GM06990 (cell line): ENCODE data around the gene IL17REL.

Experiments used
- DNase-seq: peaks from one replicate; pipeline ENCODE4 v3.0.0-alpha.2; 2011; ENCODE audit not compliant: insufficient read length; ENCODE audit errors: extremely low read depth
- H3K27me3 ChIP-seq: replicated peaks from 2 replicates; pipeline ENCODE4 v1.6.0; 2011; ENCODE audit warnings: low read length; ENCODE audit not compliant: control insufficient read depth, insufficient read depth
- H3K36me3 ChIP-seq: 2 replicates; pipeline ENCODE4 v1.5.1; 2011; ENCODE audit warnings: low read length; ENCODE audit not compliant: control insufficient read depth, insufficient read depth
- H3K4me3 ChIP-seq: replicated peaks from 2 replicates; pipeline ENCODE4 v1.5.1; 2011; ENCODE audit warnings: low read depth, mild to moderate bottlenecking, control low read depth, low read length
- CTCF ChIP-seq: IDR thresholded peaks from 2 replicates; pipeline ENCODE4 v1.5.1; 2011; ENCODE audit warnings: low read length, control low read depth, mild to moderate bottlenecking, inconsistent platforms; ENCODE audit not compliant: insufficient read depth, poor library complexity, severe bottlenecking

Gene IL17REL

GRCh38 chr22:49951986-49952896 is 60.3 kb downstream of the IL17REL start:
- TF ChIP-seq CTCF, result no peak
- H3K36me3 ChIP-seq, result no peaks in the 10 kb centered on the region
- no peak overlapping the region for H3K4me3 ChIP-seq
- H3K27me3 ChIP-seq, result no peaks in the 10 kb centered on the region
- no peak for DNase-seq

GRCh38 chr22:49951678-49951985 is 60.9 kb downstream of the IL17REL start:
- no peak overlapping the region for H3K4me3 ChIP-seq

GRCh38 chr22:49951000-49951677 is 61.4 kb downstream of the IL17REL start:
- no peak for DNase-seq
- H3K36me3 ChIP-seq, result no peaks in the 10 kb centered on the region
- H3K4me3 ChIP-seq, result no peak overlapping the region
- no peak for TF ChIP-seq CTCF
- no peaks in the 10 kb centered on the region for H3K27me3 ChIP-seq

More at GRCh38 chr22:49951678-49951985, 60.9 kb downstream of the IL17REL start:
- H3K36me3 ChIP-seq, result no peaks in the 10 kb centered on the region
- no peaks in the 10 kb centered on the region for H3K27me3 ChIP-seq
- TF ChIP-seq CTCF, result no peak
- no peak for DNase-seq

GRCh38 chr22:49950396-49950994 is 62.1 kb downstream of the IL17REL start:
- DNase-seq, result no peak
- H3K36me3 ChIP-seq, result no peaks in the 10 kb centered on the region
- H3K27me3 ChIP-seq, result no peaks in the 10 kb centered on the region
- no peak overlapping the region for H3K4me3 ChIP-seq
- no peak for TF ChIP-seq CTCF

GRCh38 chr22:49949914-49950292 is 62.7 kb downstream of the IL17REL start:
- DNase-seq, result no peak
- no peaks in the 10 kb centered on the region for H3K27me3 ChIP-seq
- no peak for TF ChIP-seq CTCF
- no peaks in the 10 kb centered on the region for H3K36me3 ChIP-seq
- no peak overlapping the region for H3K4me3 ChIP-seq
